Muscle layer of duodenum (tissue), 2 donors: ENCODE results near the gene FAM227B.
"Not testable (repeated sequence)": the region's sequence is repeated elsewhere in the genome, so short reads cannot be mapped to it uniquely, and the experiment has no call there.

Experiments used
- H3K27ac ChIP-seq: one replicate; pipeline ENCODE4 v1.7.0; 2013; ENCODE audit warnings: mild to moderate bottlenecking, low read length
- H3K27me3 ChIP-seq: one replicate; pipeline ENCODE4 v1.7.0; 2013; ENCODE audit warnings: low read depth, mild to moderate bottlenecking, control low read depth, low read length
- H3K36me3 ChIP-seq, 2 donors: one replicate each; pipeline ENCODE4 v1.7.0; 2013; ENCODE audit warnings: low read length in 2 of 2, control low read depth in 1 of 2, mild to moderate bottlenecking in 1 of 2; ENCODE audit not compliant: insufficient read depth in 2 of 2, control insufficient read depth in 1 of 2
- H3K4me1 ChIP-seq, 2 donors: one replicate each; pipeline ENCODE4 v1.7.0; 2013; ENCODE audit warnings: low read length in 2 of 2, mild to moderate bottlenecking in 2 of 2, control low read depth in 1 of 2, moderate library complexity in 1 of 2; ENCODE audit not compliant: insufficient read depth in 2 of 2, control insufficient read depth in 1 of 2
- H3K4me3 ChIP-seq, 2 donors: one replicate each; pipeline ENCODE4 v1.7.0; 2013; ENCODE audit warnings: low read length in 2 of 2, low read depth in 1 of 2, mild to moderate bottlenecking in 1 of 2
- H3K9me3 ChIP-seq, 2 donors: one replicate each; pipeline ENCODE4 v1.7.0; 2013; ENCODE audit warnings: low read length in 2 of 2, control low read depth in 1 of 2, mild to moderate bottlenecking in 1 of 2; ENCODE audit not compliant: control insufficient read depth in 1 of 2
- donor health status: healthy.

The FAM227B gene

DNA sequence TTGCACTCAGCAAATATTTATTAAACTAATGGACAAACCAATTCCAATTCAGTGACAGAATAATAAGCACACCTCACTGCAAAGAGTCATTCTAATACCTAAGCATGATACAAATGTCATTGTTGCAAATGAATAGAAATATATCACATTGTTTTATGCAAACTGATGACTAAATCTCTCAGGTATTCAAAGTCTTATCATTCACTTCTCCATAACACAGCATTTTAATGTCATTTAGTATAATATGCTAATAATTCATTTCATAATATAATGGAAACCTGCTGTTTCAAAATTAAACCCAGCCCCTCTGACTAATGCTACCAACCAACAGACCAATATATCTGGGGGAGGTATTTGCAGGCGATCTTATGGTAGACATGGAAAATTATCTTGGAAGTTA is 125.8 kb downstream of the FAM227B start:
- Histone ChIP-seq H3K4me1 (peaks cover 0 to 16% of the 10 kb centered on the region in 2 donors), H3K9me3 (no peaks in the 10 kb centered on the region)

DNA sequence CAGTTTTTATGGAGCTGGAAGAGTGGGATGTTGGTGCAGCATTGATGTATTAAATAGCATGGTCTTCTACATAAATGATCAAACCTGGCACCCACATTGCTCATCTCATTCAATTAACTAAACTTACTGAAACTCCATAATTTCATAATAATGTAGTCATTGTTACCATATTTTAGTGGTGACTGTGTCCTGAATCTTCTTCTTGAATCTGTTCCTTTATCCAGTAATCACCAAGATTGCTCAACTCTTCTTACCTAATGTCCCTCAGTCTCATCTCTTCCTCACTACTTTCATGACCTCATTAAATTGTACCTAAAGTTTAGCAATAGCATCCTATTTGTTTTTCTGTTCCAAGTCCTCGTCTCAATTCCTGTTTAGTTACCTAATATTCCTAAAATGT is 127.8 kb downstream of the FAM227B start:
- Histone ChIP-seq H3K36me3 (no peaks in the 10 kb centered on the region), H3K9me3 (no peaks in the 10 kb centered on the region), H3K27ac (no peak overlapping the region), H3K4me1 (peaks cover 0 to 16% of the 10 kb centered on the region in 2 donors), H3K4me3 (no peak overlapping the region), H3K27me3 (no peaks in the 10 kb centered on the region)

More for the DNA sequence above, 125.8 kb downstream of the FAM227B start:
- no peaks in the 10 kb centered on the region for H3K36me3 ChIP-seq
- no peak overlapping the region for H3K4me3 ChIP-seq
- no peaks in the 10 kb centered on the region for H3K27me3 ChIP-seq
- no peak overlapping the region for H3K27ac ChIP-seq

DNA sequence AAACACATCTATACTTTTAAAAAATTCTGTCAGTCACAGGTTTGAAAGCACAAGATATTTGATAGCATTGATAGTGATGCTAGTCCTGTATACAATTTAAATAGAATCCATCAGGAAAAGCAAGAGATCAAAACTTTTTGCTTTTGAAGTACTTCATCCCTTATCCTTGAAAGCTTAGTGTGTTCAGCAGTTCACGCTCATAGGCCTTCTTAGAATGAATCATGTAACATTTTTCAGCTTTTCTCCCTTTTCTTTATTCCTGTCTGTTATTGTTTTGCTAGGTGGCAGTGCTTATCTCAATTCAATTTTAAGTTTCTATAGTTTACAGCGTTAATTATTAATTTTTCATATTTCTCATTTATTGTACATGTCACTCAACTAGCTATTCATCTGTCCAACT is 128.5 kb downstream of the FAM227B start:
- Histone ChIP-seq H3K4me3 (no peak overlapping the region), H3K27me3 (no peaks in the 10 kb centered on the region), H3K36me3 (no peaks in the 10 kb centered on the region), H3K4me1 (peaks cover 0 to 16% of the 10 kb centered on the region in 2 donors), H3K27ac (no peak overlapping the region), H3K9me3 (no peaks in the 10 kb centered on the region)

DNA sequence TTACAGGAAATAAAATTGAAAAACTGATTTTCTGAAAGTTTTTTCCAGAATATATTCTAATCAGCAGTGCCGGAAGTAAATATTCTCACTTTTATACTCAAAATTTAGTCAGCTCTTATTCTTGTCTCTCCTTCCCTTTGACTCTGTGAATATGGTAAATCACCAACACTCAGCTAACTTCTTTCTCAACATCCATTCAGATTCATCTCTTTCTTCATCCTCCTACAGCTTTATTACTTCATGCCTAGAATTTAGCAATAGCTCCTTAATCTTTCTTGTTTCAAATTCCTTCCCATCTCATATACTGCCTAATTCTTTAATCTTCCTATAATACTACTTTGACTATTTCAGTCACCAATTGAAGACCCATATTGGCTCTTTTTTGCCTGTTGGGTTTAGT is 129.7 kb downstream of the FAM227B start:
- no peak overlapping the region for H3K4me3 ChIP-seq
- peaks cover 0 to 11% of the 10 kb centered on the region in 2 donors for H3K4me1 ChIP-seq
- H3K27me3 ChIP-seq = no peaks in the 10 kb centered on the region
- H3K9me3 ChIP-seq = no peaks in the 10 kb centered on the region
- H3K36me3 ChIP-seq = no peaks in the 10 kb centered on the region
- no peak overlapping the region for H3K27ac ChIP-seq

DNA sequence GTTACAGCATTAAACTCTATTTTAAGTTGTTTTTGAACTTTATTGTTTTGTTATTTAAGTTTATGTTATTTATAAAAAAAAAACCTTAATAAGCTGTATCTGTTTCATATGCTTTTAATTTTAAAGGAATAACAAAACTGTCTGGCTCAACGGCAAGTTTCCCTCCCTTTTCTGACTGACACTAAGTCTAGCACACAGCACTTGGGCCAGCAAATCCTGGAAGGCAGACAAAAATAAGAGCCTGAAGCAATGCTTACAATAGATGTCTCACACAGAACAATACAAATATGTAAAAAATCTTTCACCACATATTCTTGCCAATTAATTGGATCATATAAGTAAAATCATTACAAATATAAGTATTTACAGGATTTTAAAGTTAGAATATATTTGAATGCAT is 135.2 kb downstream of the FAM227B start:
- not testable (repeated sequence) for H3K27me3 ChIP-seq, H3K4me3 ChIP-seq, H3K9me3 ChIP-seq, H3K4me1 ChIP-seq, H3K27ac ChIP-seq, H3K36me3 ChIP-seq

DNA sequence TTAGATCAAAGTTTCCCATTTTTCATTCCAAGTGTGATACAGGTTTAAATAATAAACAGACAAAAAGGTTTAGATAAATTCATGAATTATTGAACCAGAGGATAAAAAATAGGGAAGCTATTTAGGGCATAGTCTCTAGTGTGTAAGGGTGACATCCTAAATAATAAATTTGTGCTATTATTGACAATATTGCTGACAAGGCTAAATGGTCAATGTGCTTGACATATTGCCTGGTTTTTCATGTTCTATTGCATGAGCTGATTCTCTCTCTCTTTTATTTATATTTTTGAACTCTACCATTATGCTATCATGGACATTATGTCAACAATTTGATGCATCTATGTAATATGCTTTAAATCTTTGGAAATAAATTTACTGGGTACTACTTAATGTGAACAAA is 141.6 kb downstream of the FAM227B start:
- not testable (repeated sequence) for H3K27me3 ChIP-seq, H3K36me3 ChIP-seq, H3K4me1 ChIP-seq, H3K27ac ChIP-seq, H3K9me3 ChIP-seq, H3K4me3 ChIP-seq

DNA sequence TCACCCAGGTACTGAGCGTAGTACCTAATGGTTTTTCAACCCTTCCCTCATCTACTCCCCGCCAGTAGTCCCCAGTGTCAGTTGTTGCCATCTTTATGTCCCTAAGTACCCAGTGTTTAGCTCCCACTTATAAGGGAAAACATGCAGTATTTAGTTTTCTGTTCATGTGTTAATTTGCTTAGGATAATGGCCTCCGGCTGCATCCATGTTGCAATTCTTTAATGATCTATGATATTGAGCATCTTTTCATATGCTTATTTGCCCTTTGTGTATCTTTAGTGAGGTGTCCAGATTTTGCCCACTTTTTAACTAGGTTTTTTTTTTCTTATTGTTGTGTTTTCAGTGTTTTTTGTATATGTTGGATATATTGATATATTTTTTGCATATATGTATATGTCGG is 142.6 kb downstream of the FAM227B start:
- H3K27ac ChIP-seq, H3K36me3 ChIP-seq, H3K27me3 ChIP-seq, H3K4me3 ChIP-seq, H3K9me3 ChIP-seq, H3K4me1 ChIP-seq: not testable (repeated sequence)

DNA sequence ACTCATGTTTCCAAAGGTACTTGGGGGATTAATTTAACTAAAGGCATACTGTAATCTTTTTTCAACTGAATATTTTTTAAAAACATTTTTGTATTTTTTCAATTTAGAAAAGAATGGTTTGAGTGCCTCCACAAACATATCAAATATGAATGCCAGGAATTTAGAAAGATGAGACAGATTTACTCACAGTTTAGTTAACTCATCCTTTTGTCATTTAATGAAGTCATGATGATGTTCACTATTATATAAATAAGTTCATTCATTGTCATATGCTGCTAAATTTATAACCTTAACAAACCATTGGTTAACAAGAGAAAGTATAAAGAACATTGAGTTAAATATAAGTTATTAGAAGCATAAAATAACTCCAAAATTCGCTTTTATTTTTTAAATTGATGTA is 147.6 kb downstream of the FAM227B start:
- Histone ChIP-seq H3K4me3 (no peak overlapping the region), H3K4me1 (peaks cover 0 to 5% of the 10 kb centered on the region in 2 donors), H3K9me3 (no peaks in the 10 kb centered on the region), H3K36me3 (no peaks in the 10 kb centered on the region), H3K27ac (no peak overlapping the region), H3K27me3 (no peaks in the 10 kb centered on the region)

DNA sequence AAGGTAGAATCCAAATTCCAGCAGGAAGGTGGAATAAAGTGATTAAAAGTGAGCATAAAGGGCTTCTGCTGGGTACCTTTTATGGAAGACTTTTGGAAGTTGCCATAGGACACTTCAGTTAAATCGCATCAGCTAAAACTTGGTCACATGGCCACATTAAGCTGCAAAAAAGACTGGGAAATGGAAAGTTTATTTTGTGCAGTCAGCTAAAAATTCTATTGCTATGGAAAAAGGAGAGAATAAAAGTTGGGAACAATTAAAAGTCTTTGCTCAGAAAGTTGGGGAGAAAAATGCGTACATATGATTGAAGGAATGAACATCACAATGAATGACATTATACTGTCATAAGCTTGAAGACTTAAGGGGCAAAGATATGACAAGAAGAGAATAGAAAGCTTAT is 148.3 kb downstream of the FAM227B start:
- Histone ChIP-seq H3K9me3 (no peaks in the 10 kb centered on the region), H3K27me3 (no peaks in the 10 kb centered on the region), H3K36me3 (no peaks in the 10 kb centered on the region), H3K27ac (no peak overlapping the region), H3K4me1 (peaks cover 0 to 5% of the 10 kb centered on the region in 2 donors), H3K4me3 (no peak overlapping the region)

DNA sequence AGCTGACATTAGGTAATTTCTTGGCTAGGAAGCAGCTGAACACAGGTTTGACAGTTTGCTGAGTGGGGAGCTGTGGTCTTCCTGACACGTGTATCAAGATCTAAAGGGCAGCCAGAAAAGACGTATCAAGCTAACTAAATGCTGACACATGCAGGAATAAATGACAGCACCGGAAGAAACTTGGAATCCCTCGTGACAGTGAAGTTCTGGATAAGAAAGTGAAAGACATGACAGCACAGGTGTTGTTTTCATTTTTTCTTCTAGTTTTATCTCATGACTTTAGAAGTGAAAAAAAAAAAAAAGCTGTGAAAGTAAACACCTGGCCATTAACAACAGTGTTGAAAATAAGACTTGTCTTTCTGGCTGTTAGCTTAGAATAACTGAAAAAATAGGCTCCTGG is 148.9 kb downstream of the FAM227B start:
- H3K4me1 ChIP-seq = peaks cover 0 to 5% of the 10 kb centered on the region in 2 donors
- no peak overlapping the region for H3K4me3 ChIP-seq
- H3K36me3 ChIP-seq = no peaks in the 10 kb centered on the region
- H3K9me3 ChIP-seq = no peaks in the 10 kb centered on the region
- no peaks in the 10 kb centered on the region for H3K27me3 ChIP-seq
- no peak overlapping the region for H3K27ac ChIP-seq

DNA sequence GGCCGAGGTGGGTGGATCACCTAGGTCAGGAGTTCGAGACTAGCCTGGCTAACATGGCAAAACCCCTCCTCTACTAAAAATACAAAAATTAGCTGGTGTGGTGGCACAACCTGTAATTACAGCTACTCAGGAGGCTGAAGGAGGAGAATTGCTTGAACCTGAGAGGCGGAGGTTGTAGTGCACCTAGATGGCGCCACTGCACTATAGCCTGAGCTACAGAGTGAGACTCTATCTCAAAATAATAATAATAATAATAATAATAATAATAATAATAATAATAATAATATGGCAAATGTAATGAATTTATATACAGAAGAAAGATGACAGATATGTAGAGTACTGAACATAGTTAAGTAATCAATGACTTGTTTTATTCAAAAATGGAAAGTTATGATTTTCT is 149.4 kb downstream of the FAM227B start:
- not testable (repeated sequence) for H3K27ac ChIP-seq, H3K36me3 ChIP-seq, H3K9me3 ChIP-seq, H3K4me3 ChIP-seq, H3K4me1 ChIP-seq, H3K27me3 ChIP-seq

DNA sequence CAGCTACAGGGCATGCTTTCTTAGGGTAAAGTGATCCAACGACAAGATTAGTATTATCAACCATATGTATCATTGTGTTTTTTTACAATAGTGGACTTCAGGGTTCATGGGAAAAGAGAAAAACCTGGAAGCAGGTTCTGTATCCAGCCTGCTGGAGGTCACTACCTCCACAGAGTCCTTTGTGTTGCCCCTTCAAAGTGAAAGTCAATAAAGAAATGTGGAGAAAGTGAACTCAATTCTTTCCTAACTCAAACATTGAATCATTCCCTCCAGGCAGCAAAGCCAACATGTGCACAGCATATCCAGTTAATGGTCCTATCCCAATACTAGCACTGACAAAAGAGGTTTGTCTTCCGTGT is 152.2 kb downstream of the FAM227B start:
- Histone ChIP-seq H3K27ac (no peak overlapping the region), H3K36me3 (no peaks in the 10 kb centered on the region), H3K4me3 (peak overlapping the region in 1 of 2 donors; percentile 9), H3K4me1 (peaks cover 0 to 5% of the 10 kb centered on the region in 2 donors), H3K9me3 (no peaks in the 10 kb centered on the region), H3K27me3 (no peaks in the 10 kb centered on the region)
